Mononuclear cell (primary cell): ENCODE data around the gene NAIP. TPM values are rescaled to one million over a fixed set of nuclear protein-coding genes. Genes with fewer than 3 reads are reported as not detected.
"Not testable (repeated sequence)": the region's sequence is repeated elsewhere in the genome, so short reads cannot be mapped to it uniquely, and the experiment has no call there.

Experiments used
- H3K27me3 ChIP-seq: 2 replicates; pipeline ENCODE4 v1.6.0; 2011; ENCODE audit warnings: low read length, control low read depth; ENCODE audit not compliant: insufficient read depth
- H3K4me1 ChIP-seq: 2 replicates; pipeline ENCODE4 v1.5.1; 2011; ENCODE audit warnings: mild to moderate bottlenecking, low read length, control low read depth; ENCODE audit not compliant: insufficient read depth
- H3K4me3 ChIP-seq: 2 replicates; pipeline ENCODE4 v1.5.1; 2011; ENCODE audit warnings: mild to moderate bottlenecking, low read length, moderate library complexity
- H3K9me3 ChIP-seq: 2 replicates; pipeline ENCODE4 v1.5.1; 2011; ENCODE audit warnings: low read depth, mild to moderate bottlenecking, control low read depth, low read length
- total RNA-seq: library from RNA; depleted of rRNA; stranded (reverse); fragments of >200 nt; gene quantifications from one replicate; pipeline ENCODE4 v1.2.3, GENCODE V29; 2012

NAIP gene
- total RNA-seq, 1 donor: 18.8 TPM

DNA sequence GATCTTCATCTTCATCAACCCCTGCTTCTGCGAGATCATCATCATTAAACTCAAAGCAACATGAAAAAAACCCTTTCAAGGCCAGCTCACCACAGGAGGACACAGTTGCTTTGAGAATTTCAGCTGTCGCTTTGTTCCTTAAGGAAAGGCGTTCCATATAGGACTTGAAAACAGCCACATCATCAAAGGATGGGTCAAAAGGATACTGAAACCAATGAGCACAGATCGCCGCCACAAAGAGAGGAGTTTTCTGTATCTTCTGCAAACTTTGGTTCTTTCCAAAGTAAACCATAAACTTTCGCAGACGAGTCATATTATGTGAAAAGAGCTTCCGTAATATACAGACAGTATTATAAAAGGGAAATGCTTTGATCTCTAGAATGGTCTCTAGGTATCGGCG lies 40.3 kb downstream of the NAIP start:
- H3K4me1 ChIP-seq, H3K4me3 ChIP-seq, H3K27me3 ChIP-seq, H3K9me3 ChIP-seq: not testable (repeated sequence)

DNA sequence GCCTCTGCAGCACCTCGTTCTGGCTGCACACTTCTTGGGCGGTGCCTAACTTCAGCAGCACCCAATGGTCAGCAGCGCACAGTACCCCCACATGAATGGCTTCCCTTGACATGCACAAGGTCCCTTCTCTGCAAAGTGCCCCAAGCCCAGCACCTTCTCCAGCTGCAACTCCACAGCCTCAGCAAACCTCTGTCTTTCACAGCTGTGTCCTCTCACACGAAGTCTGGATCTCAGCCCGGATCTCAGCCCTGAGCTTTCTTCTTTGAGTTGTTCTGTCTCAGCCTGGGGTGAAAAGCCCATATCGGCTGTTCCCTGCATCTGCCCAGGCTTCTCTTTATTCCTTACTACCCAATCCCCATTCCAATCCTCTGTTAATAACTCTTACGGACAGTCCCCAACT lies 57.9 kb downstream of the NAIP start:
- H3K4me3 ChIP-seq, H3K4me1 ChIP-seq, H3K9me3 ChIP-seq, H3K27me3 ChIP-seq: not testable (repeated sequence)

DNA sequence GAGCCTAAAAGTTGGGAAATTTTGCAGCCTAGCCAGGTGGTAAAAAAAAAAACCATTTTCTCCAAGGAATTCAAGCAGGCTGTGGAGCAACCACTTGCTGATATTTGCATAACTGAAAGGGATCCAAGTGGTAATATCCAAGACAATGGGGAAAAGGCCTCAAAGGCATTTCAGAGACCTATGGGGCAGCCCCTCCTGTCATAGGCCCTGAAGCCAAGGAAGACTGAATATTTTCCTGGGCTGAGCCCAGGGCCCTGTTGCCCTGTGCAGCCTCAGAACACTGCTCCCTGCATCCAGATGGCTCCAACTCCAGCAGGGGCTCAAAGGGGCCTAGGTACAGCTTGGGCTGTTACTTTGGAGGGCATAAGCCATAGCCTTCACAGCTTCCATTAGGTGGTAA lies 60.6 kb downstream of the NAIP start:
- H3K4me1 ChIP-seq, H3K9me3 ChIP-seq: not testable (repeated sequence)

DNA sequence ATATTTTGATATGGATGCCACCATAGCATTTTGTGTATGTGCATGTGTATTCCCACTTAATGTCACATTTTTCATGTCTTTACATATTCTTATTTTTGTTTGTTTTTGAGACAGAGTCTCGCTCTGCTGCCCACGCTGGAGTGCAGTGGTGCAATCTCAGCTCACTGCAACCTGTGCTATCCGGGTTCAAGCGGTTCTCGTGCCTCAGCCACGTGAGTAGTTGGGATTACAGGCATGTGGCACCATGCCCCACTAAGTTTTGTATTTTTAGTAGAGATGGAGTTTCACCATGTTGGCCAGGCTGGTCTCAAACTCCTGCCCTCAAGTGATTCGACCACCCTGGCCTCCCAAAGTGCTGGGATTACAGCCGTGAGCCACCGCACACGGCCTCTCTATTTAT lies 72.1 kb downstream of the NAIP start:
- H3K4me1 ChIP-seq, H3K9me3 ChIP-seq, H3K27me3 ChIP-seq, H3K4me3 ChIP-seq: not testable (repeated sequence)

More for the DNA sequence above, 60.6 kb downstream of the NAIP start:
- H3K4me3 ChIP-seq, H3K27me3 ChIP-seq: not testable (repeated sequence)

DNA sequence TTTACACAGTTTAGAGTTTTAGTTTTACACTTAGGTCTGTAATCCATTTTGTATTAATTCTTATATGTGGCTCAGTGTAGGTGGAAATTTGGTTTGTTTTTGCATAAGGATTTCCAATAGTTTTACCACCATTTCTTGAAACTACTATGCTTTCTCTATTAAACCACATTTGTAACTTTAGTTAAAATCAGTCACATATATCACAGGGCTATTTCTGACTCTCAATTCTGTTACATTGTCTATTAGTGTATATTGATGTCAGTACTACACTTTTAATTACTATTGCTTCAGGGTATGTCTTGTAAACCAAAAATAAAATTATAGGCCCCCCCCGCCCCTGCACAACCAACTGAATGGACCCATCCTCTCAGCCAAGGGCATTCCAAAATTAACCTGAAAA lies 92.6 kb downstream of the NAIP start:
- H3K27me3 ChIP-seq, H3K4me3 ChIP-seq, H3K9me3 ChIP-seq, H3K4me1 ChIP-seq: not testable (repeated sequence)

DNA sequence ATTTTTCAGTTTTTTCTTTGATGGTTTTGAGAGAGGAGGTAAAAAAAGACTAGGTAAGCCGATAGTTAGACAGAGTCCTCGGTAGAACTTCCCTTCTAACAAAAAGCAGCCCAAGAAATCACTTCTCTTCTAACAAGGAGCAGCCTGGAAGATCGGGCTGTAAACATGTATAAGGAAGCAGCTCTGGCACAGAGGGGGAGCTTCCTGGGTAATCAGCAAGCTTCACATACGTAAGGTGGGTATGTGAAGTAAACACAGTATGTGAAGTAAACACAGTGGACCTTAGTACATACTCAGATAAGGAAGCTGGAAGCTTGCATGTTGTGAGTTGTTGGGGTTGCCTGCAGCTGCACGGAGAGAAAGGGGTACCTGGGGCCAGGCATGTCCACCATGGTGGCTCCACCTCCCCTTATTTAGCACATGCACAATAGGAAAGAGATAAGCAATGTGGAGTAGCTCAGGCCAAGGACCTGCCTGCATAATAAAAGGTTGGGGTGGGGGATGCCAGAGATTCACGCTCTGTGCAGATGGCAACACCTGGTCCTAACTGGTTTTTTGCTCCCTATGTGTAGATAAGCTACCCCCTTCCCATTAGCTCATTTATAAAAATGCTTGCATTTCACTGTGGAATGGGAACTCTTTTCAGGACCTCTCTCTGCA lies 93.3 kb downstream of the NAIP start:
- H3K4me3 ChIP-seq, H3K27me3 ChIP-seq, H3K4me1 ChIP-seq, H3K9me3 ChIP-seq: not testable (repeated sequence)

DNA sequence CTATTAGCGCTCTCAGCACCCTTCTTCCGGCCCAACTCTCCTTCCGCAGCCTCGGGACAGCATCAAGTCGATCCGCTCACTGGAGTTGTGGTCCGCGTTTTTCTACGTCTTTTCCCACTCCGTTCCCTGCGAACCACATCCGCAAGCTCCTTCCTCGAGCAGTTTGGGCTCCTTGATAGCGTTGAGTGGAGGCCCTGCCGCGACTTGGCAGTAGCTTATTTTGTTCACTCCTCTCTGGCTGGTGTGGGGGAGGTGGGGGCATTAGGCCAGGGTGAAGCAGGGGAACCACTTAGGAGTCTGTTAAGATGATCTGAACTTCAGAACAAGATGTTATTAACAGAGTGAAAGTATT lies 100.0 kb downstream of the NAIP start:
- not testable (repeated sequence) for H3K27me3 ChIP-seq, H3K4me1 ChIP-seq, H3K4me3 ChIP-seq

More for the DNA sequence above, 100.0 kb downstream of the NAIP start:
- not testable (repeated sequence) for H3K9me3 ChIP-seq

Other genes with a start within 250 kb of the NAIP start
- gene SERF1A, start 124.7 kb downstream of the NAIP start, total RNA-seq: 11.1 TPM
- gene SMN1, start 100.3 kb downstream of the NAIP start, total RNA-seq: 43.6 TPM
- gene GTF2H2, start 42.3 kb upstream of the NAIP start, total RNA-seq: 8.3 TPM